ENCODE results near the gene DBF4B.

The DBF4B gene

DNA sequence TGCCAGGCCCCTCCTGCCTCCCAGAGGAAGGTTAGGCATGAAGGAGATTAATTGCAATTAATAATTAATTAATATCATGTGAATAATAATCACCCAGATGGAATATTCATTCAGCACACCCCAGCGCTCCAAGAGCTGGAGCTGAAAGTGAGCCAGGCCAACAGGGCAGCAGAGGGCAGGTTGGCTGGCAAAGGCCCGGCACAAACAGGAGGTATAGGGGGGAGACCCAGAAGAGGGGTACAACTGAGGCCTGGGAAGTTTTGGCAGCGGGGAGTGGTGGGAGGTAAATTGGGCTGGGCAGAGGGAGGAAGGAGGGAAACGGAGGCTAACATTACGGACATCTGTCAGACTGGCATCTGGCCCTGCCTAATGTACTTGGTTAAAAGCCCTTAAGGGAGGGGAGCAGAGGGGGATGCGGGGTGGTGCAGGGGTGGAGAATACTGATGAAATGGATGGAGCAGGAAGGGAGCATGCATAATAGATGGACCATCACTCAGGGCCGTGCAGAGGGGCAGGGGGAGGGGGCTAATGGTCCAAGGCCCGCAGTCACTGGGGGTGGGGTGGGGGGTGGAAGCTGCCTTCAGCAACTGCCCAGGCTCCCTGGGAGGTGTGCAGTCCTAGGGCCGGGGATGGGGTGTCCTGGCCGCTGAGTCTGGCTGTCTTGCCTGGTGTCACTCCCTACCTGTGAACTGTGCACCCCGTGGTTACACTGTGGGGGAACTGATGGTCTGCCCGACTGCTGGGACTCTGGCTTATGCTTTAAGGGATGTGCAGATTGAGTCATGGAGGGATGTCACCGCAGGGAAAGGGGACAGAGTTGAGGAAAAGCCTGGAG is 52.2 kb downstream of the DBF4B start:
- no peak overlapping the region for H3K27ac ChIP-seq
- H3K4me3 ChIP-seq (ENCODE audit: low read depth in 1 of 2, low read length in 1 of 2), result no peak overlapping the region
- no peaks in the 10 kb centered on the region for H3K9me3 ChIP-seq
- TF ChIP-seq, protein P1, sequence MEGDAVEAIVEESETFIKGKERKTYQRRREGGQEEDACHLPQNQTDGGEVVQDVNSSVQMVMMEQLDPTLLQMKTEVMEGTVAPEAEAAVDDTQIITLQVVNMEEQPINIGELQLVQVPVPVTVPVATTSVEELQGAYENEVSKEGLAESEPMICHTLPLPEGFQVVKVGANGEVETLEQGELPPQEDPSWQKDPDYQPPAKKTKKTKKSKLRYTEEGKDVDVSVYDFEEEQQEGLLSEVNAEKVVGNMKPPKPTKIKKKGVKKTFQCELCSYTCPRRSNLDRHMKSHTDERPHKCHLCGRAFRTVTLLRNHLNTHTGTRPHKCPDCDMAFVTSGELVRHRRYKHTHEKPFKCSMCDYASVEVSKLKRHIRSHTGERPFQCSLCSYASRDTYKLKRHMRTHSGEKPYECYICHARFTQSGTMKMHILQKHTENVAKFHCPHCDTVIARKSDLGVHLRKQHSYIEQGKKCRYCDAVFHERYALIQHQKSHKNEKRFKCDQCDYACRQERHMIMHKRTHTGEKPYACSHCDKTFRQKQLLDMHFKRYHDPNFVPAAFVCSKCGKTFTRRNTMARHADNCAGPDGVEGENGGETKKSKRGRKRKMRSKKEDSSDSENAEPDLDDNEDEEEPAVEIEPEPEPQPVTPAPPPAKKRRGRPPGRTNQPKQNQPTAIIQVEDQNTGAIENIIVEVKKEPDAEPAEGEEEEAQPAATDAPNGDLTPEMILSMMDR (IDR thresholded peaks at IDR 0.05), result no peak
- H3K27me3 ChIP-seq, result peaks cover 66% of the 10 kb centered on the region
- H3K4me1 ChIP-seq (ENCODE audit: control insufficient read depth in 1 of 2, insufficient read depth in 1 of 2, low read depth in 1 of 2, low read length in 1 of 2), result peaks cover 0 to 10% of the 10 kb centered on the region in 2 experiments
- H3K36me3 ChIP-seq, result no peaks in the 10 kb centered on the region

- Histone ChIP-seq H3K4me1 (ENCODE audit: control insufficient read depth in 1 of 2, insufficient read depth in 1 of 2, low read depth in 1 of 2, low read length in 1 of 2) (peaks cover 0 to 10% of the 10 kb centered on the region in 2 experiments), H3K27me3 (peaks cover 53% of the 10 kb centered on the region)
These were observed 53.7 kb downstream of the DBF4B start for GRCh38 chr17:44761932-44762810.

GRCh38 chr17:44763170-44763569 is 54.7 kb downstream of the DBF4B start:
- Histone ChIP-seq H3K9me3 (no peaks in the 10 kb centered on the region), H3K4me1 (ENCODE audit: control insufficient read depth in 1 of 2, insufficient read depth in 1 of 2, low read depth in 1 of 2, low read length in 1 of 2) (peaks cover 5 to 14% of the 10 kb centered on the region in 2 experiments), H3K27ac (no peak overlapping the region), H3K4me3 (ENCODE audit: low read depth in 1 of 2, low read length in 1 of 2) (no peak overlapping the region), H3K27me3 (peaks cover 43% of the 10 kb centered on the region), H3K36me3 (no peaks in the 10 kb centered on the region)
- TF ChIP-seq, protein P1 (IDR thresholded peaks at IDR 0.05), result no peak

More at GRCh38 chr17:44761932-44762810, 53.7 kb downstream of the DBF4B start:
- H3K9me3 ChIP-seq, result no peaks in the 10 kb centered on the region
- H3K27ac ChIP-seq, result no peak overlapping the region
- H3K36me3 ChIP-seq, result no peaks in the 10 kb centered on the region
- TF ChIP-seq, protein P1 (IDR thresholded peaks at IDR 0.05), result no peak
- H3K4me3 ChIP-seq (ENCODE audit: low read depth in 1 of 2, low read length in 1 of 2), result no peak overlapping the region

GRCh38 chr17:44765965-44766364 is 57.5 kb downstream of the DBF4B start:
- no peaks in the 10 kb centered on the region for H3K36me3 ChIP-seq
- H3K4me3 ChIP-seq (ENCODE audit: low read depth in 1 of 2, low read length in 1 of 2), result no peak overlapping the region
- TF ChIP-seq, protein P1 (IDR thresholded peaks at IDR 0.05), result no peak
- no peak overlapping the region for H3K27ac ChIP-seq
- H3K27me3 ChIP-seq, result peaks cover 16% of the 10 kb centered on the region
- H3K9me3 ChIP-seq, result no peaks in the 10 kb centered on the region
- peaks cover 17 to 20% of the 10 kb centered on the region in 2 experiments for H3K4me1 ChIP-seq (ENCODE audit: control insufficient read depth in 1 of 2, insufficient read depth in 1 of 2, low read depth in 1 of 2, low read length in 1 of 2)

GRCh38 chr17:44766409-44767038 is 58.1 kb downstream of the DBF4B start:
- no peaks in the 10 kb centered on the region for H3K36me3 ChIP-seq
- H3K4me3 ChIP-seq (ENCODE audit: low read depth in 1 of 2, low read length in 1 of 2), result no peak overlapping the region
- peaks cover 10% of the 10 kb centered on the region for H3K27me3 ChIP-seq
- peaks cover 22 to 26% of the 10 kb centered on the region in 2 experiments for H3K4me1 ChIP-seq (ENCODE audit: control insufficient read depth in 1 of 2, insufficient read depth in 1 of 2, low read depth in 1 of 2, low read length in 1 of 2)
- no peak overlapping the region for H3K27ac ChIP-seq
- TF ChIP-seq, protein P1 (IDR thresholded peaks at IDR 0.05), result no peak
- H3K9me3 ChIP-seq, result no peaks in the 10 kb centered on the region

All from neutrophil (primary cell).